ENCODE data around the gene AFF3. TPM values are rescaled to one million over a fixed set of nuclear protein-coding genes. Genes with fewer than 3 reads are reported as not detected.
A peak's percentile ranks its signal among the peaks of the same experiment; 100 is the strongest.

AFF3 gene
- total RNA-seq, 4 donors from 2014 or later: 9.0 to 20.2 (median 14.5) TPM

- peak overlapping the region in 1 of 4 donors; percentile 26 for H3K27ac ChIP-seq
Measured at GRCh38 chr2:99706735-99707134, 435.7 kb downstream of the AFF3 start.

GRCh38 chr2:99701503-99701902, 440.9 kb downstream of the AFF3 start:
- Histone ChIP-seq H3K4me3 (no peak overlapping the region), H3K36me3 (no peaks in the 10 kb centered on the region), H3K4me1 (no peaks in the 10 kb centered on the region), H3K27ac (no peak overlapping the region), H3K27me3 (no peaks in the 10 kb centered on the region), H3K9me3 (no peaks in the 10 kb centered on the region)
- no peak for DNase-seq
- intact Hi-C loops (cut with DNase I; ENCODE audit: low total_unique reads): no loop called here
- TF ChIP-seq CTCF (IDR thresholded peaks at IDR 0.05): no peak
- TF ChIP-seq POLR2A (IDR thresholded peaks at IDR 0.05): no peak
- TF ChIP-seq POLR2AphosphoS5 (IDR thresholded peaks at IDR 0.05): no peak
- TF ChIP-seq EP300 (IDR thresholded peaks at IDR 0.05; ENCODE audit: low read depth): no peak
- 62 to 77% methylated on average over 7 of the region's 7 CpGs for WGBS, 2 donors (ENCODE audit: low coverage in 1 of 2)
- in situ Hi-C loops (cut with MboI; ENCODE audit: low pct_ligation_motif_present in 1 of 4, low pct_unique_long_range_greater_than_20kb in 1 of 4, low sequenced_read_pairs in 3 of 4): no loop called here

More at GRCh38 chr2:99706735-99707134, 435.7 kb downstream of the AFF3 start:
- DNase-seq: no peak
- intact Hi-C loops (cut with DNase I; ENCODE audit: low total_unique reads) (no loop called here), in situ Hi-C loops (cut with MboI; ENCODE audit: low pct_ligation_motif_present in 1 of 4, low pct_unique_long_range_greater_than_20kb in 1 of 4, low sequenced_read_pairs in 3 of 4) (no loop called here)
- no peak overlapping the region for H3K4me3 ChIP-seq
- no peaks in the 10 kb centered on the region for H3K36me3 ChIP-seq
- no peaks in the 10 kb centered on the region for H3K27me3 ChIP-seq
- WGBS, 2 donors (ENCODE audit: low coverage in 1 of 2): 53 to 69% methylated on average over 4 of the region's 4 CpGs
- TF ChIP-seq CTCF (IDR thresholded peaks at IDR 0.05) (no peak), POLR2AphosphoS5 (IDR thresholded peaks at IDR 0.05) (no peak), EP300 (IDR thresholded peaks at IDR 0.05; ENCODE audit: low read depth) (no peak)
- no peaks in the 10 kb centered on the region for H3K4me1 ChIP-seq
- H3K9me3 ChIP-seq: no peaks in the 10 kb centered on the region

GRCh38 chr2:99700482-99701398, 441.6 kb downstream of the AFF3 start:
- no peaks in the 10 kb centered on the region for H3K9me3 ChIP-seq
- 74 to 92% methylated on average over 6 to 14 of the region's 14 CpGs for WGBS, 2 donors (ENCODE audit: low coverage in 1 of 2)
- no peak for DNase-seq
- no peak overlapping the region for H3K4me3 ChIP-seq
- TF ChIP-seq CTCF (IDR thresholded peaks at IDR 0.05) (no peak), EP300 (IDR thresholded peaks at IDR 0.05; ENCODE audit: low read depth) (no peak), POLR2AphosphoS5 (IDR thresholded peaks at IDR 0.05) (no peak), POLR2A (IDR thresholded peaks at IDR 0.05) (no peak)
- no peaks in the 10 kb centered on the region for H3K4me1 ChIP-seq
- intact Hi-C loops (cut with DNase I; ENCODE audit: low total_unique reads) (no loop called here), in situ Hi-C loops (cut with MboI; ENCODE audit: low pct_ligation_motif_present in 1 of 4, low pct_unique_long_range_greater_than_20kb in 1 of 4, low sequenced_read_pairs in 3 of 4) (no loop called here)
- no peaks in the 10 kb centered on the region for H3K27me3 ChIP-seq
- no peak overlapping the region for H3K27ac ChIP-seq
- no peaks in the 10 kb centered on the region for H3K36me3 ChIP-seq

- WGBS, 2 donors (ENCODE audit: low coverage in 1 of 2): 86% methylated on average over 2 of the region's 2 CpGs; no CpG with 5 or more reads in 1 of the 2 donors
- in situ Hi-C loops (cut with MboI; ENCODE audit: low pct_ligation_motif_present in 1 of 4, low pct_unique_long_range_greater_than_20kb in 1 of 4, low sequenced_read_pairs in 3 of 4): no loop called here
- TF ChIP-seq POLR2A (IDR thresholded peaks at IDR 0.05) (no peak), EP300 (IDR thresholded peaks at IDR 0.05; ENCODE audit: low read depth) (no peak), CTCF (IDR thresholded peaks at IDR 0.05) (no peak), POLR2AphosphoS5 (IDR thresholded peaks at IDR 0.05) (no peak)
Measured at GRCh38 chr2:99698896-99699295, 443.5 kb downstream of the AFF3 start.

More at GRCh38 chr2:99698896-99699295, 443.5 kb downstream of the AFF3 start:
- H3K4me3 ChIP-seq: no peak overlapping the region
- H3K36me3 ChIP-seq: no peaks in the 10 kb centered on the region
- intact Hi-C loops (cut with DNase I; ENCODE audit: low total_unique reads): no loop called here
- no peaks in the 10 kb centered on the region for H3K27me3 ChIP-seq
- no peaks in the 10 kb centered on the region for H3K4me1 ChIP-seq
- H3K9me3 ChIP-seq: no peaks in the 10 kb centered on the region
- no peak overlapping the region for H3K27ac ChIP-seq
- no peak for DNase-seq
